Activated CD8-positive, alpha-beta memory T cell treated with anti-CD3 and anti-CD28 coated beads, Interleukin-2, amount 10 ng/mL, durations not matched to agents 7 days and 5 days (primary cell): ENCODE results near the gene SDC3. TPM values are rescaled to one million over a fixed set of nuclear protein-coding genes. Genes with fewer than 3 reads are reported as not detected.

Experiments used
- ATAC-seq: fragments of 150-1000 bp; cut with Tn5 transposase; one replicate; pipeline ENCODE4 v1.10.0; 2021; ENCODE audit warnings: moderate library complexity
- CTCF ChIA-PET: fragments of 350-600 bp; sonication (Branson Sonifier 250); formaldehyde crosslinking; loops from one replicate; lab custom pipeline; 2021; ENCODE audit warnings: antibody characterized with exemption; lab: Charles Lee
- DNase-seq: peaks from one replicate; pipeline ENCODE4 v3.0.0-alpha.2; 2020
- H3K27ac Mint-ChIP-seq: one replicate; pipeline ENCODE4 v1.8.0; 2021; ENCODE audit warnings: mild to moderate bottlenecking, mixed read lengths
- H3K27me3 Mint-ChIP-seq: one replicate; pipeline ENCODE4 v1.8.0; 2021; ENCODE audit warnings: mixed read lengths
- H3K36me3 Mint-ChIP-seq: one replicate; pipeline ENCODE4 v1.8.0; 2021; ENCODE audit warnings: mild to moderate bottlenecking, mixed read lengths
- H3K4me1 Mint-ChIP-seq: one replicate; pipeline ENCODE4 v1.8.0; 2021; ENCODE audit warnings: mixed read lengths
- H3K4me3 Mint-ChIP-seq: one replicate; pipeline ENCODE4 v1.8.0; 2021; ENCODE audit warnings: mild to moderate bottlenecking, moderate library complexity, mixed read lengths
- H3K9me3 Mint-ChIP-seq: one replicate; pipeline ENCODE4 v1.8.0; 2022; ENCODE audit warnings: low read depth, mixed read lengths
- total RNA-seq, 2 experiments: library from RNA; stranded (reverse); gene quantifications; one replicate each; pipeline ENCODE4 v1.2.3, GENCODE V29; 2021

The SDC3 gene
- total RNA-seq, 2 experiments from 2014 or later, result not detected

DNA sequence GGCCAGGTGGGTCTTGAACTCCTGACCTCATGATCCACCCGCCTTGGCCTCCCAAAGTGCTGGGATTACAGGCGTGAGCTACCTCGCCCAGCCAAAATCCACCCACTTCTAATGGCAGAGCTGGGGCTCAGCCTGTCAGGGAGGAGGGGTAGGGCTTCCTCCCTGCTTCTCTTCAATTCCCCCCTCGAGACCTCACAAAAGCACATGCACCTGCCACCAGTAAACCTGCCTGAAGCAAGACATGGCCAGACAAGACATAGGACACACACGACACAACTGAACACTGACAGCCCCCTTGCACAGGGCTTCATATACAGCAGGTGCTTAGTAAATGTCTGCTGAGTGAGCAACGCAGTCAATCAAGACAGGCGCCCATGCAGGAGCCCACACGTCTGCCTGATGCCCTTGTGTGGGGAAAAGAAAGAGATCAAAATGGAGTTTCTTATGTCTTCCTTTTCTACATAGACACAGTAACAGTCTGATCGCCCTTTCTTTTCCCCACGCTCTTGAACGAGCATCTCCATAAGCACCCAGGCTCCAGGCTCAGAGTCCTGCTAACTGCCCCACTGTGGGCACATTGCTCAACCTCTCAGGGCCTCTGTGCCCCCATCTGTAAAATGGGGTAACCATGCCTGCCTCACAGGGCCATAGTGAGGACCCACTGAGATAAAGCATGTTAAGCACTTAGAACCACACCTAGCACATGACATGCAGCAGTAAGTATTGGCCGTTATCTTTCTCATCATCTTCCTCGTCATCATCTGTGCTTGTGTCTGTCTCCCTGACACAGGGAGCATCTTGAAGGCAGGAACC lies 8.8 kb downstream of the SDC3 start:
- Mint-ChIP-seq H3K9me3 (no peaks in the 10 kb centered on the region), H3K4me1 (no peaks in the 10 kb centered on the region), H3K27me3 (peaks cover 38% of the 10 kb centered on the region), H3K27ac (no peak overlapping the region), H3K36me3 (no peaks in the 10 kb centered on the region), H3K4me3 (no peak overlapping the region)
- DNase-seq (no peak), ATAC-seq (no peak)
- CTCF ChIA-PET, result no interaction called here

DNA sequence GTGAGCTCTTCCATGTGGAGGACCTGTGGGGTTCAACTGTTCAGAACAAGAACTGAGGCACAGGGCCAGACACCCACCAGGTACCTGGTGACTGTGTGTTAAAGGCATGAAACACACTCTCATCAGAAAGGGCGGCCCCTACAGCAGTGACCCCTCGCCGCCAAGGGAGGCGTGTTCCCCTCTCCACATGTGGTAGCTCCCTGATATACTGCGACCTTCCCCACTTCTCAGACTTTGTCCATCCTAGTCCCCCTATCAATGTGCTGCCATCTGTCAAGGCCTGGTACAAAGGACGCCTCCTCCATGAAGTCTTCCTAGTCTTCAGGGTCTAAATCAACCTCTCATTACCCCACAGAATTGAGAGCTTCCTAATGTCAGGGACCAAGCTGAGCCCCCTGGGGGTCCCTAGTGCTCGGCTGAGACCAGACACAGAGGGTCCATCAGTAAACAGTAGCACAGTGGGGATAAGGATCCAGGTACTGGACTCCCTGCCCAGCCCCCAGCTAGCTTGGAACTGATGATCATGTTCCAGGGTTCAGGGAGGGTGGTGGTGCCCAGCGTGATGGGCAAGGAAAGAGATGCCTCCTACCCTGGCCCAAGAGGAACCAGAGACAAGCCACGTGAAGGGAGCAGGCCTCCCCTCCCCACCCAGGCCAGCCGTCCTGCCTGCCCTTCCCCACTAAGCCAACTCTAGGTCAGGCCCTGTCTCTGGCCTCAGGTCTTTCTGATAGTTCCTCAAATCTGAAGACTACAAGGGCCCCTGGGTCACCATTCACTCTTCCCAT lies 10.3 kb downstream of the SDC3 start:
- H3K4me3 Mint-ChIP-seq, result no peak overlapping the region
- H3K9me3 Mint-ChIP-seq, result no peaks in the 10 kb centered on the region
- H3K36me3 Mint-ChIP-seq, result no peaks in the 10 kb centered on the region
- CTCF ChIA-PET, result interaction anchor here (1.1 to 2.1 kb wide), 3 partner anchors 13 to 116 kb away, joined by 3 to 5 read pairs (median 4); no protein-coding TSS in a partner anchor
- no peaks in the 10 kb centered on the region for H3K4me1 Mint-ChIP-seq
- no peak for ATAC-seq
- peaks cover 25% of the 10 kb centered on the region for H3K27me3 Mint-ChIP-seq
- no peak overlapping the region for H3K27ac Mint-ChIP-seq
- no peak for DNase-seq

DNA sequence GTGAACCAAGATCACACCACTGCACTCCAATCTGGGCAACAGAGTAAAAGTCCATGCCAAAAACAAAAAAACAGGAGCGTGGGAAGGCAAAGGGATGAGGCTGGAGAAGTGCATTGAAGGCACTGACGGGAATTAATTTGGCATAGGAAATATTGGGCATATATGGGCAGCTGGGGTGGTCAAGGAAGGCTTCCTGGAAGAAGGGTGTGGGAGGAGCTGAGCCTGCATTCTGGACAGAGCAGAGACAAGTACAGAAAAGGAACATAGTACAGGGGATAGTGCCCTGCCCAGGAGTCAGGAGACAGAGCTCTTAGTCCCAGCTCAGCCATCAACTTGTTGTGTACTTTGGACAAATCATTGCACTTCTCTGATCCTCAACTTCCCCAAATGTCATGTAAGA lies 11.7 kb downstream of the SDC3 start:
- Mint-ChIP-seq H3K9me3 (no peaks in the 10 kb centered on the region), H3K4me3 (no peak overlapping the region), H3K27me3 (peaks cover 23% of the 10 kb centered on the region), H3K27ac (no peak overlapping the region), H3K36me3 (no peaks in the 10 kb centered on the region), H3K4me1 (no peaks in the 10 kb centered on the region)
- no peak for DNase-seq
- no peak for ATAC-seq
- CTCF ChIA-PET, result interaction anchor here (1.3 to 2.1 kb wide), 3 partner anchors 14 to 178 kb away, joined by 3 to 5 read pairs (median 4); no protein-coding TSS in a partner anchor

DNA sequence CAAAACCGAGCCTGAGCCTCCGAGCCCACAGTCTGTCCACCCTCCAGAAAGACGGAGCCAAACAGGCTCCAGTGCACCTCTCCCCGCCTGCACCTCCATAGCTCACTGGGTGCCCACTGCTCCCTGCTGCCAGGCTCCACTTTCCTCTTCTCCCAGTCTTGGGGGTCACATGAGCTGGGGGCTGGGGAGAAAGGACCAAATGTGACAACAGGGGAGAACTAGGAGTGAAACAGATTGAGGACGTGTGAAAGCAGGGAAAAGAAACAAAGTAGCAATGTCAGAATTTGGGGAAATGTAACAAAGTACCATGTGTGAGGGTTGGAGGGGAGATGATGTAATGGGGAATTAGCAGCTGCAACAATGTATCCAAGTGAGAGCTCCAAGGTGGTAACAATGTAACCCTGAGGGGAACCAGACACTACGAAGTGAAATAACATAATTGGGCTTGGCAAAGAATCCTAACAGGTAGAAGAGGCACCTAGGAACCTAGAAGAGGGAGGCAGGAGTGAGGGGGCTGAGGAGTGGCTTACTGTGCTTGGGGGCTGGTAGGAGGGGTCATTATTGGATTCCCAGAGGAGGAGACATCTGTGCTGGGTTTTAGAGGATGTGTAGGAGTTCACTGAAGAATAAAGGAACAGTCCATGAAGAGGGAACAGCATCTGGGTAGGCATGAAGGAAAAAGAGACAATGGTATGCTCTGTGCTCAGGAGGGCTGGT lies 12.5 kb downstream of the SDC3 start:
- no peaks in the 10 kb centered on the region for H3K4me1 Mint-ChIP-seq
- no peak overlapping the region for H3K27ac Mint-ChIP-seq
- H3K27me3 Mint-ChIP-seq, result peaks cover 23% of the 10 kb centered on the region
- no peaks in the 10 kb centered on the region for H3K36me3 Mint-ChIP-seq
- CTCF ChIA-PET, result no interaction called here
- DNase-seq (no peak), ATAC-seq (no peak)
- H3K9me3 Mint-ChIP-seq, result no peaks in the 10 kb centered on the region
- H3K4me3 Mint-ChIP-seq, result no peak overlapping the region

DNA sequence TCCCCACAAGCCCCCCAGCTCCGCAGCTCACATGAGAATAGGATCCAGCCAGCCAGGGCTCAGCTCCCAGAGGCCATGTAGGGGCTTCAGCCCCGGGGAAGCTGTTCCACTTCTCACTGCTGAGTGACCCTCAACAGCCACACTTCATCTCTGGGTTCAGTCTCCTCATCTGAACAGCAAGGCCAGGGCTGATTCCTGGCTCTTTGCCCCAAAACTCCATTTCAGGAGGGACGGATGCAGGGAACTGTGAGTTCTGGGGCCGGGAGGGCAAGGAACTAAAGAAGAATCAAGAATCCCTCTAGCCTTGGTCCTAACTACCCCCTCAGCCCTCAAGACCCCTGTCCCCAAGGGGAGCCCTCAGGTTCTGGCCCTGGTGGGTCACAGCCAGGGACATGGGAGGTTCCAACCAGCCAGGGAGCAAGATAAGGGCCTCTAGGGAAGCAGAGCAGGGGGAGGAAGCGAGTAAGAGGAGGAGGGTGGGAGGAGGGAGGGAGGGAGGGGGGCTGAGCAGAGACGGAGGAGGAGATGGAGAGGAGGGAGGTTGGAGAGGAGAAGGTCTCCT lies 13.1 kb downstream of the SDC3 start:
- no peaks in the 10 kb centered on the region for H3K9me3 Mint-ChIP-seq
- no peaks in the 10 kb centered on the region for H3K36me3 Mint-ChIP-seq
- peaks cover 26% of the 10 kb centered on the region for H3K27me3 Mint-ChIP-seq
- CTCF ChIA-PET, result no interaction called here
- H3K4me1 Mint-ChIP-seq, result no peaks in the 10 kb centered on the region
- H3K27ac Mint-ChIP-seq, result no peak overlapping the region
- H3K4me3 Mint-ChIP-seq, result no peak overlapping the region
- ATAC-seq, result no peak
- no peak for DNase-seq

DNA sequence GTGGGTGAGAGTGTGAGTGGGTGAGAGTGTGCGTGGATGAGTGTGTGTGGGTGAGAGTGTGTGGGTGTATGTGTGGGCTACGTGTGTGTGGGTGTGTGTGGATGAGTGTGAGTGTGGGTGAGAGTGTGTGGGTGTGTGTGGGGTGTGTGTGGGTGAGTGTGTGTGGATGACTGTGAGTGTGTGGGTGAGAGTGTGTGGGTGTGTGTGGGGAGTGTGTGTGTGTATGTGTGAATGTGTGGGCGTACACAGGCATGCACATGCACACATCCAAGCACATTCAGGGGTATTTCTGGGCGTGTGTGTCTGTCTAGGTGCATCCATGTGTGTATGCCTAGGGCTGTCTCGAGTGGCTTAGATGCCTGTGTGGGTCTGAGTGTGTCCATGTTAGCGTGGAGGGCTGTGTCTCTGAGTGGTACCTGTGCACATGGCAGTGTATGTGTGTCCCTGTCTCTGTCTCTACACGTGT lies 14.0 kb downstream of the SDC3 start:
- H3K4me3 Mint-ChIP-seq, result no peak overlapping the region

DNA sequence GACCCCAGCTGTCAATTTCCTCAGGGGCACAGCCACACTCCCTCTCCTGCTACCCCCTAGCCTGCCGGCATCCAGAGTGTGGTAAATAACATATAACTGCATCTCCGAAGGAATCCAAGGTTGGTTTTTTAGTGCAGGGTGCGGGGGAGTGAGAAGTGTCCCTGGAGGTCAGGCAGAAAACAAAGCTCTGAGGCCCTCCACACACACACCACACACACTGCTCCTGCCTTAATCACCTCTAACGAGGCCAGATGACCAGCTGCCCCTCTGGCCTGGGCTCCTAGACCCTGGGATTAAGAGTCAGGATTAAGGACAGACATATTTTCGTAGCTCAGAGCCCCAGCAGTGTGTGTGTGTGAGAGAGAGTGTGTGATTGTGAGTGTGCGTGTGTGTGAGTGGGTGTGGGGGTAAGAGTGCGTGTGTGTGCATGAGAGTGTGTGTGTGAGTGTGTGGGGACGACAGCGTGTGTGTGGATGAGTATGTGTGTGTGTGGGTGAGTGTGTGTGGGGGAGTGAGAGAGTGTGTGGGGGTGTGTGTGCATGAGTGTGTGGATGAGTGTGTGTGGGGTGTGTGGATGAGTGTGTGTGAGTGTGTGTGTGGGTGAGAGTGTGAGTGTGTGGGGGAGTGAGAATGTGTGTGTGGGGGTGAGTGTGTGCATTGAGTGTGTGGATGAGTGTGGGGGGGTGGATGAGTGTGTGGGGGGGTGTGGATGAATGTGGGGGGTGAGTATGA lies 14.6 kb downstream of the SDC3 start:
- no peaks in the 10 kb centered on the region for H3K9me3 Mint-ChIP-seq
- no peak overlapping the region for H3K27ac Mint-ChIP-seq
- H3K27me3 Mint-ChIP-seq, result peaks cover 29% of the 10 kb centered on the region
- no peaks in the 10 kb centered on the region for H3K4me1 Mint-ChIP-seq
- no peak for ATAC-seq
- CTCF ChIA-PET, result no interaction called here
- no peak overlapping the region for H3K4me3 Mint-ChIP-seq
- no peak for DNase-seq
- H3K36me3 Mint-ChIP-seq, result no peaks in the 10 kb centered on the region

More for the DNA sequence above, 14.0 kb downstream of the SDC3 start:
- H3K27ac Mint-ChIP-seq, result no peak overlapping the region
- H3K27me3 Mint-ChIP-seq, result peaks cover 28% of the 10 kb centered on the region
- ATAC-seq, result no peak
- no peak for DNase-seq
- H3K9me3 Mint-ChIP-seq, result no peaks in the 10 kb centered on the region
- CTCF ChIA-PET, result no interaction called here
- H3K4me1 Mint-ChIP-seq, result no peaks in the 10 kb centered on the region
- H3K36me3 Mint-ChIP-seq, result no peaks in the 10 kb centered on the region

DNA sequence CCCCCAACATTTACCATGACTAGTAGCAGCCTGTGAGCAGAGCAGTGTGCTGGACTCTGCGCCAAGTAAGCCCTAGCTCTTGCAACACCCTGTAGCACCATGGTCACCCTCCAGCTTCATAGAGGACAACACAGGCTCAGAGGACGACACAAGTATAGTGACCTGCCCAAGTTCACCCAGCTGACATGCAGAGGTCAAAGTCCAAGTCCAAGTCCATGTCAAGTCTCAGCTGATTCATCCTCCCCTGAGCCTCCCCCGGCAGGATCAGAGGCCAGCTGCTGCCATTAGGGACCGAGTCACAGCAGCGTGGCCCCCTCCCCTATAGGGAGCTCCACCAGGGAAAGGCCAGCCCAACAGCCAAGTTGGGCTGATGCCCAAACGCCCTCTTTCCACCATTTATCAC lies 15.9 kb downstream of the SDC3 start:
- Mint-ChIP-seq H3K4me1 (no peaks in the 10 kb centered on the region), H3K4me3 (no peak overlapping the region), H3K9me3 (no peaks in the 10 kb centered on the region), H3K36me3 (no peaks in the 10 kb centered on the region), H3K27ac (no peak overlapping the region), H3K27me3 (peaks cover 36% of the 10 kb centered on the region)
- CTCF ChIA-PET, result interaction anchor here (1.0 kb wide), 1 partner anchor 91 kb away, joined by 4 read pairs; no protein-coding TSS in a partner anchor
- ATAC-seq (no peak), DNase-seq (no peak)

DNA sequence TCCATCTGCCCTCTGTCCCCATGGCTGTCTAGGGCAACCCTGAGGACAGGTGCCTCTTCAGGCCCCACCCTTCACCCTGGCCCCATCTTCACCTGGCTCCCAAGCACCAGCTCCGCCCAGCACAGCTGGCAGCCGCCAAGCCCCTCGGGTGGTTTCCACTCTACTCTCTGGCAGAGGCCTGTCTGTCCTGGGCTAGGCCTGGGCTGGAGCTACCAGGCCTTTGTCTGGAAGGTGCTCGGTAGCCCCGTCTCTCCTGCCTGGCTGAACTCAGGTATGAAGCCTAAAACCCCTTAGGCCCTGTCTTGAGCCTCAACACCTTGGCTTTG lies 17.4 kb downstream of the SDC3 start:
- no peak for DNase-seq
- no peak for ATAC-seq
- Mint-ChIP-seq H3K4me1 (no peaks in the 10 kb centered on the region), H3K36me3 (no peaks in the 10 kb centered on the region), H3K27me3 (peaks cover 35% of the 10 kb centered on the region), H3K4me3 (no peak overlapping the region), H3K27ac (no peak overlapping the region), H3K9me3 (no peaks in the 10 kb centered on the region)
- CTCF ChIA-PET, result interaction anchor here (1.1 to 1.6 kb wide), 2 partner anchors 108 to 112 kb away, joined by 3 to 4 read pairs; no protein-coding TSS in a partner anchor

DNA sequence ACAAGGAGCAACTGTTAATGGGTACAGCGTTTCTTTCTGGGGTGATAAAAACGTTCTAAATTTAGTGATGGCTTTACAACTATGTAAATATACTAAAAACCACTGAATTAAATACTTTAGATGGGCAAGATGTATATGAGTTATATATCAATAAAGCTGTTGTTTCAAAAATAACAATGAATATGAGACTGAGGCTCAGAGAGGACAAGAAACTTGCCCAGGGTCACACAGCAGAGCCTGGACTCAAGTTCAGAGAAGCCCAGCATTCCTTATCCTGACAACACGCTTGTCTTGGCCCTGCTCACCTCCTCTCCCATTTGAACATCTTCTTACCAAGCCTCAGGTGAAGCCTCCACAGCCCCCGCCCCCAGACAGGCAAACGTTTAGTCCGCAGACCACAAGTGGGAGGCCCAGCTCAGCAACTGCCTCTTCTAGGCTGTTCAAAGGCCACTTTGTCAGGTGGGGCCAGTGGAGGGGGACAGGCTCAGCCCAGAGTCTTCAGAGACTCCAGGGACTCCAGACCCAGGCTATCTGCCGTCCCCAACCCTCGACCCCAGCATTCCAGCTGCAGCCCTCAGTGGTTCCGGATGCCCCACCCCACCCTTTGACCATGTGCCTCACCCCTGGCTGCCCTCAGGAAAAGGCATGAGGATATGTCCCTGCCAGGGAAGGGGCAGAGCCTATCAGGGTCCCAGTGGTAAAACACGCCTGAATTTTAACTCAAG lies 17.9 kb downstream of the SDC3 start:
- no peaks in the 10 kb centered on the region for H3K9me3 Mint-ChIP-seq
- DNase-seq (no peak), ATAC-seq (no peak)
- no peak overlapping the region for H3K4me3 Mint-ChIP-seq
- H3K36me3 Mint-ChIP-seq, result no peaks in the 10 kb centered on the region
- H3K27me3 Mint-ChIP-seq, result peaks cover 33% of the 10 kb centered on the region
- CTCF ChIA-PET, result interaction anchor here (1.1 to 1.6 kb wide), 2 partner anchors 107 to 111 kb away, joined by 3 to 4 read pairs; no protein-coding TSS in a partner anchor
- H3K4me1 Mint-ChIP-seq, result no peaks in the 10 kb centered on the region
- H3K27ac Mint-ChIP-seq, result no peak overlapping the region

DNA sequence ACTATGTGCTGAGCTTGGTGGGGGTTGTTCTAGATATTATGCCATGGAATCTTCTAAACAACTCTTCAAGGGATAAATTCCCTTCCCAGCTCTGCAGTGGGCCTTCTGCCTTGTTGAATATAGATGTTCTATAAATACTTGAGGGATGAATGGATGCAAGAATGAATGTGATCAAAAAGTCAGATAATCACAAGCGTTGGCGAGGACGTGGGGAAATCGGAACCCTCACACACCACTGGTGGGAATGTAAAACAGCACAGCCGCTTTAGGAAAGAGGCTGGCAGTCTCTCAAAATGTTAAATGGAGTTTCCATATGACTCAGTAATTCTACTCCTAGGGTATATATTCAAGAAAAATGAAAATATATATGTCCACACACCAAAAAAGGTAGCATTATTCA lies 19.0 kb downstream of the SDC3 start:
- no peak overlapping the region for H3K4me3 Mint-ChIP-seq
- H3K27ac Mint-ChIP-seq, result no peak overlapping the region
- H3K4me1 Mint-ChIP-seq, result no peaks in the 10 kb centered on the region
- peaks cover 35% of the 10 kb centered on the region for H3K27me3 Mint-ChIP-seq
- CTCF ChIA-PET, result no interaction called here
- ATAC-seq, result no peak
- H3K9me3 Mint-ChIP-seq, result no peaks in the 10 kb centered on the region
- no peak for DNase-seq
- H3K36me3 Mint-ChIP-seq, result no peaks in the 10 kb centered on the region

DNA sequence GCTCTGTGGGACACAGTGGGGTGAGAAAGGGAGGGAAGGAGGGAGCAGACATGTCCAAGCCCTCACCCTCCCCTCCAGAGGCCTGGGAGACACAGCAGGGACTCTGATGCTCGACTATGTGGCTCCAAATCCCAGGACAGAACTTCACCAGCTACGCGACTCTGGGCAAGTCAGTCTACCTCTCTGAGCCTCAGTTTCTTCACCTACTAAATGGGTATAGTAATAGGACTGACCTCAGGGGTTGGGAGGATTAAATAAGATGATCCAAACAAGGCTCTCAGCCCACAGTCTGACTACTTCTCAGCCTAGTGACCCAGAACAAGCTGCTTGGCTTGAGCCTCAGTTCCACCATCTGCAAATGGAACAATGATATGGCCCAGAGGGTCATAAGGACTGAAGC lies 19.6 kb downstream of the SDC3 start:
- DNase-seq (no peak), ATAC-seq (no peak)
- Mint-ChIP-seq H3K4me3 (no peak overlapping the region), H3K27me3 (peaks cover 37% of the 10 kb centered on the region), H3K9me3 (no peaks in the 10 kb centered on the region), H3K27ac (no peak overlapping the region), H3K4me1 (no peaks in the 10 kb centered on the region), H3K36me3 (no peaks in the 10 kb centered on the region)
- CTCF ChIA-PET, result no interaction called here
